ENCODE measurements around the gene CAPN3. TPM values are rescaled to one million over a fixed set of nuclear protein-coding genes. Genes with fewer than 3 reads are reported as not detected.

The CAPN3 gene
- total RNA-seq, 1 experiment from 2014 or later: not detected

DNA sequence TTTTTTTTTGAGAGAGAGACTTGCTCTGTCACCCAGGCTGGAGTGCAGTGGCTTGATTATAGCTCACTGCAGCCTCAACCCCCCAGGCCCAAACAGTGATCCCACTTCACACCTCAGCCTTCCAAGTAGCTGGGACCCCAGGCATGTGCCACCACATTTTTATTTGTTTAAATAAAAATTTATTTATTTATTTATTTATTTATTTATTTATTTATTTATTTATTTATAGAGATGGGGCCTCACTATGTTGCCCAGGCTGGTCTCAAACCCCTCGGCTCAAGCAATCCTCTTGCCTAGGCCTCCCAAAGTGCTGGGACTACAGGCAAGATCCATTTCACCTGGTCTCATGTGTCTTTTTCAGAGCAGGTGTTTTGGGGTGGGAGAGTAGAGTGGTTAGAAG is 15.5 kb downstream of the CAPN3 start:
- H3K27me3 ChIP-seq: no peaks in the 10 kb centered on the region
- H3K36me3 ChIP-seq: no peaks in the 10 kb centered on the region
- no peak for DNase-seq

DNA sequence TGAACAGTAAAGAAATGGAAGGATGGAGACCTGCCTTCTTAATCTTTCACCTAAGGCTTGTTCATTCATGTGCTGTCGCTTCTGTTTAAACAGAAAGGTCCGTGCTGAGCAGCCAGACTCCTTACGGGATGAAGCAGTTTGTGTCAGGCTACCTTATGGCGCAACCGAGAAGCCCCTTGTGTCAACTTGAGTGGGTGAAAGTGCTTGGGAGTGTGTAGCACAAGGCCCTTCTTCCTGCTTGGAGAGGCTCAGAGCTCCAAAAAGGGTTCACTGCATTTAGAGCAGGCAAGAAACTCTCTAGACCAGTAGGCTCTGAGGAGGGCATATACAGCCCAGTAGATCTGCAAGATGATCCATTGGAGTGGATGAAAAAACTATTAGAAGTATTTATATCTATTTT is 16.0 kb downstream of the CAPN3 start:
- Histone ChIP-seq H3K27me3 (no peaks in the 10 kb centered on the region), H3K9me3 (peaks cover 2% of the 10 kb centered on the region; the same call in 1 of the 2 replicates), H3K4me3 (no peak overlapping the region), H3K36me3 (no peaks in the 10 kb centered on the region)
- DNase-seq: no peak

More for the DNA sequence above, 15.5 kb downstream of the CAPN3 start:
- Histone ChIP-seq H3K9me3 (peaks cover 2% of the 10 kb centered on the region; the same call in 1 of the 2 replicates), H3K4me3 (no peak overlapping the region)

DNA sequence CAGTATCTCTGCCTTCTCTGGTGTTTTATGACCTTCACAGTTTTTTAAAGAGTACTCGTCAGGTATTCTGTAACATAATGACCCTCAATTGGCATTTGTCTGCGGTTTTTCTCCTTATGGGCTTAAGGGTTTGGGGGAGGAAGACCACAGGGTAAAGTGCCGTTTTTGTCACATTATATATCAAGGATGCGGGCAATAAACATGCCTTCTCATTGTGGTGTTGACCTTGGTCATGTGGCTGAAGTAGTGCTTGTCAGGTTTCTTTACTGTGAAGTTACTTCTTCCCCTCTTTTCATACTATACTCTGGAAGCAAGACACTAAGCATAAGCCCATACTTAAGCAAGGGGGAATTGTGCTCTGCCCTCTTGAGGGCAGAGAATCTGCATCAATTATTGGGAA is 16.6 kb downstream of the CAPN3 start:
- Histone ChIP-seq H3K27me3 (no peaks in the 10 kb centered on the region), H3K36me3 (no peaks in the 10 kb centered on the region), H3K4me3 (no peak overlapping the region), H3K9me3 (peaks cover 2% of the 10 kb centered on the region; the same call in 1 of the 2 replicates)
- no peak for DNase-seq

DNA sequence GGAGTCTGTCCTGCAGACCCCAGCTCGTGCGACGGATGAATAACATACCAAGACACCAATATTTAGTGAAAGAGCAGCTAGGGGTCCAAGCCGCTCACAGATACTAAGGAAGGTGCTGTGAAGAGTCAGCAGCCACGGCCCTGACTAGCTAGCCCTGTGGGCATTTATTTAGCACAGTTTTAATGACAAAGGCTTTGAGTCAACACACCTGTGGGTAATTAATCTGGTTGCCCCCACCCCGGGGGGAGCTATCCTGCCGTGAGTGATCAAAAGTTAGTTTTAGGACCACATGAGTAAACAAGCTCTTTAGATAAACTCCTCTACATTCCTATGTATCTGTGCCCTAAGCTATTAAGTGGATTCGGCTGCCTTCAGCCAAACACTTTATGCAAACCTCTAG is 18.7 kb downstream of the CAPN3 start:
- Histone ChIP-seq H3K4me3 (no peak overlapping the region), H3K27me3 (no peaks in the 10 kb centered on the region), H3K9me3 (peaks cover 2% of the 10 kb centered on the region; the same call in 1 of the 2 replicates), H3K36me3 (no peaks in the 10 kb centered on the region)
- DNase-seq: no peak

DNA sequence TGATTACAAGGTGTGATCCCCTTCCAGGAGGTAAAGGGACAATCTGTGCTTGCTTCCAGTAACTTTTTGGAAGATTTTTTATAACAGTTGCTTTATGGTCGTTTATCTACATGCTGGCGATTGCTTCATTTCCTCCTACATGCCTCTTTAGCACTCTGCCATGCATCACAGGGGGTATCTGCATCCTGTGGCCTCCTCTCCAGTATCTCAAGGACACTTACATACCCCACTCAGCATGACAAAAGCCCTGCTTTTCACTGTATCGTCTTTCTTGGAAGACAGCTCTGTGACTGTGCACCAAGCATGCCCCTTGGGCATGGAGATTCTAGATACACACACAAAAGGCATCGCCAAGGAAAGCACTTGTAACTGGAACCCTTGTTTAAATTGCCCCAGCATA is 25.3 kb downstream of the CAPN3 start:
- Histone ChIP-seq H3K27me3 (no peaks in the 10 kb centered on the region), H3K36me3 (no peaks in the 10 kb centered on the region), H3K9me3 (no peaks in the 10 kb centered on the region), H3K4me3 (no peak overlapping the region)
- no peak for DNase-seq

DNA sequence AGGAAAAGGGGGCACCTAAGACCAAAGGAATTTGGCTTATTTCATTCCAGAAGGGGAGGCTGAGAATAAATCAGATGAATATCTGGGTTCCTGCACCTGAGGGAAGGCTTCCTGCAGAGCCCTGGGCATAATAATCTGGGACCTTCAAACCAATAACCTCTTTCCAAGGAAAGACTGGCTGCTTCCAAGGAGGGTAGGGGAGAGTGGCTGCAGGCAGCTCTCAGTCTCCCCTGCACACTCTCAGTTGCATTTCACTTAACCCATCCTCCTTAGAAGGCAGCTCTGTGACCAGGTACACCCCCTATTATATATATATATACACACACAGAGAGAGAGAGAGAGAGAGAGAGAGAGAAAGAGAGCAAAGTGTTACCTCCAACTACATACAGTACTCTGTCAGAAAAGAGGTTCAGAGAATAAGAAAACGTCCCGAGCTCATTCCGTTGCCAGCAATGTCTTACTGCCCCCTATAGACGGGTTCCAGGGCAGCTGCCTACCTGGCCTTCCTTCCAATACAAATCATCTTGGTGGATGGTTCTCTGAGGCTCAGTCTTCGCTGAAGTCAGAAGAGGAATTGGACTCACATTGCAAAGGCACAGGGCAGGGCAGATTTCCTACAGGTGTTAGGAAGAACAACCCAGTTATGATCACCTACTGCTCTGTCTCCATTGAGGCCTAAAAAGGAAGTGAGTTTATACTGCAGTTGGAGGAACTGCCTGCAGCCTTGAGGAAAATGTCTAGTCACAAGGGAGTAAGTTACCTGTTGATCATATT is 26.1 kb downstream of the CAPN3 start:
- Histone ChIP-seq H3K9me3 (no peaks in the 10 kb centered on the region), H3K27me3 (no peaks in the 10 kb centered on the region), H3K4me3 (no peak overlapping the region), H3K36me3 (no peaks in the 10 kb centered on the region)
- no peak for DNase-seq

DNA sequence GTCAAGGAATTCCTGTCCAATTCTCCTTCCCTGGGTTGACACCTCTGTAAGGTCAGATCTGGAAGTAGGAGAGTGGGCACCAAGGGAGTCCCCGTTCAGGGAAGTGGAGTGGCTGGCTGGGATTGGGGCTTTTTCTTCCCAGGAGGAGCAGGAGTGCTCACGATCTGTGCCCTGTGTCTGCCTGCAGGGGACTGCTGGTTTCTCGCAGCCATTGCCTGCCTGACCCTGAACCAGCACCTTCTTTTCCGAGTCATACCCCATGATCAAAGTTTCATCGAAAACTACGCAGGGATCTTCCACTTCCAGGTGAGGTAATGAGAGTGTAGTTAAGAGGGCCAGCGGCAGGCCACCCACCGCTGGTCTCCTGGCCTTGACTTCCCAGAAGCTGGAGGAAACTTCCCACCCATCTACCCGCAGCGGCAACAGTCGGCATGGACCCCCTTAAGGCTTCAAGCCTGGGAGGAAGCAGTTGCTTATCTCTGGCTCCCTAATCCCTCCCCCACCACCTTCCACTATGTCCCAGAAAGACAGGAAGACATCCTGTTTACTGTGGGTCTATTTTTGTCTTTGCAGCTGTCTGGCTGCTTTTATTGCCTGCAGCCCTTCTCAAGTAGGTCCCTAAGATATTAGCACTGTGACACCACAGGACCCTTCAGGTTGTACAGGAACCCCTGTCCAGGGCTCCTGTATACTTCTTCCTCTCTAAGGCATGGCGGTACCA is 26.8 kb downstream of the CAPN3 start:
- H3K4me3 ChIP-seq: no peak overlapping the region
- no peak for DNase-seq

DNA sequence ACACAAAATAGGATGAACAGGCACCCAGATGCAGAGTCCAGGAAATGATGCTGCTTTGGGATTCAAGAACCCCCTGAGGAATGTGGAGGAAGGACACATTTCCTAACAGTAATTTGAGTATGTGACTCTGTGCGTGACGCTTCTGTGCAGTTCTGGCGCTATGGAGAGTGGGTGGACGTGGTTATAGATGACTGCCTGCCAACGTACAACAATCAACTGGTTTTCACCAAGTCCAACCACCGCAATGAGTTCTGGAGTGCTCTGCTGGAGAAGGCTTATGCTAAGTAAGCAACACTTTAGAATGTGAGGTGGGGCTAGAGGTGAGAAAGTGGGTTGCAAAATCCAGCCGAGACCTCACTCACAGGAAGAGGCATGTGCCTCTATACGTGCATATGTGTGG is 28.3 kb downstream of the CAPN3 start:
- Histone ChIP-seq H3K4me3 (no peak overlapping the region), H3K9me3 (no peaks in the 10 kb centered on the region), H3K36me3 (no peaks in the 10 kb centered on the region), H3K27me3 (no peaks in the 10 kb centered on the region)
- DNase-seq: no peak

More for the DNA sequence above, 26.8 kb downstream of the CAPN3 start:
- H3K27me3 ChIP-seq: no peaks in the 10 kb centered on the region
- H3K36me3 ChIP-seq: no peaks in the 10 kb centered on the region
- no peaks in the 10 kb centered on the region for H3K9me3 ChIP-seq

DNA sequence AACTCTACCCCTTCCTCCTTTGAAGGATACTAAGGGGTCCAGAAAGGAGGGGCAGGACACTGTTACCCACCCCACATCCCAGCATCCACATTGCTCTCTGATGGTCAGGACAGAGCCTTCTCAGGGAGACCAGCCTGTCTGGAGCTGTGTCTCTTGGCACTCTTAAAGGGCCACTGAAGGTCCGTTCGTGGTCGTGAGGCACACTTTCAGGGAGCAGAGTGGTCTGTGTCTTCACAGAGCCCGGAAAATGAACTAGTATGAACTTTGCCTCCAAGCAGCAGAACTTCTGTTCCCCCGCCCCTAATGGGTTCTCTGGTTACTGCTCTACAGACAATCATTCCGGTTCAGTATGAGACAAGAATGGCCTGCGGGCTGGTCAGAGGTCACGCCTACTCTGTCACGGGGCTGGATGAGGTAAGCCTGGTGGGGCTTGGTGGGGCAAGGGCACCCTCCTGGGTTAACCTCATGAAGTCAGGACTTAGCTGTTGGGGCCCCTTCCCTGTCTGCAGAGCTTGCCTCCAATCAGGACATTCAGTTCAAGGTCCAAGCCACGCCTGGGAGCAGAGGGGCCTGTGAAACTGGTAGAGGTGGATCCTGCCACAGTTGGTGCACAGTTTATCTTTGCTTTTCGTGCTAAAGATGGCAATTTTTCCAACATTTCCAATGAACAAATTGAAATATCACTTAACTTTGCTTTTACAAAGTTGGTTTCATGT is 33.2 kb downstream of the CAPN3 start:
- no peaks in the 10 kb centered on the region for H3K9me3 ChIP-seq

DNA sequence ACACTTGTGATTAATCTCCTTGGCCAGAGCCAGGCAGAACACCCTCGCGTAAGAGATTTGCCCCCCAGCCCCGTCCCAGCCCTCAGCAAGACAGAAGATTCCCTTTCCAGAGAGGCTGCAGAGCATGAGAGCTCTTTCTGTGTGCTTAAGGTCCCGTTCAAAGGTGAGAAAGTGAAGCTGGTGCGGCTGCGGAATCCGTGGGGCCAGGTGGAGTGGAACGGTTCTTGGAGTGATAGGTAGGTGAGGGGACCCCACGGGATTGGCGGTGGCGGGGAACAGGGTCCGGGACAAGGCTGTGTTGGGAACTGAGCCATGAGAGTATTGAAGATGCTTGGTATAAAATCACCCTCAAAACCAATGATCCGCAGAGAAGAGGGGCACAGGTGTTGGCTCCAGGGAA is 34.8 kb downstream of the CAPN3 start:
- DNase-seq: no peak
- Histone ChIP-seq H3K27me3 (no peaks in the 10 kb centered on the region), H3K9me3 (no peaks in the 10 kb centered on the region), H3K4me3 (no peak overlapping the region), H3K36me3 (no peaks in the 10 kb centered on the region)

More for the DNA sequence above, 33.2 kb downstream of the CAPN3 start:
- Histone ChIP-seq H3K27me3 (no peaks in the 10 kb centered on the region), H3K36me3 (no peaks in the 10 kb centered on the region), H3K4me3 (no peak overlapping the region)
- DNase-seq: no peak

DNA sequence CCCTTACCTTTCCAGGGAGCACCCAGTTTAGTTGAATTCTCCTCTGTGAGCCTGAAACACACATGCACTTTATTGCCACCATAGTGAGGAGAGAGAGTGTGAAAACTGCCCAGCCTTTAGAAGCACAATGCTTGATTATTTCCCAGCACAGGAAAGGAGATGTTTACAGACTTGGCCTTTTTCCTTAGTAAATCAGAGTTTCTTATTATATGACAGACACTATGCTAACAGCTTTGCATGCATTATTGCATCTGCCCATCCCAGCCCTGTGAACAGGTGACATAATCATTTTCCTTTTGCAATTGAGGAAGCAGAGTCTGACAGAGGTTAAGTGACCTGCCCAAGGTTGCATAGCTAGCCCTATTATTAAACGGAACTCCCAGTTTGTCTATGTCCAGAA is 36.5 kb downstream of the CAPN3 start:
- no peak for DNase-seq
- no peaks in the 10 kb centered on the region for H3K9me3 ChIP-seq
- no peaks in the 10 kb centered on the region for H3K27me3 ChIP-seq
- H3K4me3 ChIP-seq: no peak overlapping the region
- H3K36me3 ChIP-seq: no peaks in the 10 kb centered on the region

DNA sequence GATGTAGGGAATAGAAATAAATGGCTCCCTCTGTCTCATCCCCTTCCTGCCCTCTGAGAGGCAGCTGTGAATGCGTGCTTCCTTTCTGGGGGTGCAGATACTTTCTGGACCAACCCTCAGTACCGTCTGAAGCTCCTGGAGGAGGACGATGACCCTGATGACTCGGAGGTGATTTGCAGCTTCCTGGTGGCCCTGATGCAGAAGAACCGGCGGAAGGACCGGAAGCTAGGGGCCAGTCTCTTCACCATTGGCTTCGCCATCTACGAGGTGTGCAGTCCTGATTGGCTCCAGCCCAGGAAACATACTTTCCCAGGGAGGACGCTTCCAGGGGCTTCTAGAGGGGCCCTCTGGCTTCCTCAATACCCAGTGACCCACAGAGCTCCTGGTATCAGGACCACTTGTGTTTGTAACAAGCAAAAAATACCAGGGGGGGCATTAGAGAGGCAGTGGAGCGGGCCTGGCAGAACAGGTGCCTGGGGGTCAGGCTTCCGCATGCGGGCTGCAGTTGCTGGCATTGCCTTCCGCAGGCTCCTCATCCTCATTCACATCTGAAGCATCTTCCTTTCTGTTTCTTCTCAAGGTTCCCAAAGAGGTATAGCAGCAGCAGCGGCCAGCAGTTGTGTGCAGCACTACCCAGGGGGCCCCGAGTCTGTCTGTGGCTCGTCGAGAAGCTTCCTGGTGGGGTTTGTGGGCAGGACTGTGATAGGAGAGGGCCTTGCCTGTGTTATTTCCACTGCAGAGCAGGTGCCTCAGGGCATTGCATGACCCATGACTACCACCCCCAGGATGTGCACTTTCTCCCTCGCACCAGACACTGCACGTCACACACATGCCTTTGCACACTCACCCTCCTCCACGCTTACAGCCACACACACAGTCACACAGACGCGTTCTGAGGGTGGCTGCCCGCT is 42.5 kb downstream of the CAPN3 start:
- Histone ChIP-seq H3K9me3 (no peaks in the 10 kb centered on the region), H3K36me3 (no peaks in the 10 kb centered on the region), H3K4me3 (no peak overlapping the region), H3K27me3 (no peaks in the 10 kb centered on the region)
- no peak for DNase-seq

DNA sequence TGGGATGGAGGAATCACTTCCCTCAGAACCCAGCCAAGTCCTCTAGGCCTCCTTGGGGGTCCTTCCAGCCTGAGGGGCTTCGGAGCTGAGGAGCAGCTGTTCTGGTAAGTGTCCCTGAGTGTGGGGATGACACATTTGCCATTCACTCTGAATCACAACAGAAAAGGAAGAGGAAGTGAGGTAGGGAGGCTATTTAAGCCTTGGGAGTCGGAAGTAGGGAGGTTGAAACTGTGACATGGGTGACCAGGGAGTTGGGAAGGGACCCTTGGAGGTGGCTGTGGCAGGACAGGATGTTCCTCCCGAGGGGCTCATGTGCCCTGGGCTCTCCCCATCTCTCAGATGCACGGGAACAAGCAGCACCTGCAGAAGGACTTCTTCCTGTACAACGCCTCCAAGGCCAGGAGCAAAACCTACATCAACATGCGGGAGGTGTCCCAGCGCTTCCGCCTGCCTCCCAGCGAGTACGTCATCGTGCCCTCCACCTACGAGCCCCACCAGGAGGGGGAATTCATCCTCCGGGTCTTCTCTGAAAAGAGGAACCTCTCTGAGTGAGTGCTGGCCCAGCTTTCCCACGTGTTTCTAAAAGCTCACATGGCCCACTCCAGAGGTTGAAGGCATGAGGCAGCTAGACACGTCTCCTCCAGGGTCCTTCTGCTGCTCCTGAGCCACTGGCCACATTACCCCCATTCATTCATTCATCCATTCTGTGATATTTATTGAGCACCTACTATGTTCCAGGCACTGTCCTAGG is 43.3 kb downstream of the CAPN3 start:
- Histone ChIP-seq H3K27me3 (no peaks in the 10 kb centered on the region), H3K9me3 (no peaks in the 10 kb centered on the region), H3K4me3 (no peak overlapping the region), H3K36me3 (no peaks in the 10 kb centered on the region)
- DNase-seq: no peak

DNA sequence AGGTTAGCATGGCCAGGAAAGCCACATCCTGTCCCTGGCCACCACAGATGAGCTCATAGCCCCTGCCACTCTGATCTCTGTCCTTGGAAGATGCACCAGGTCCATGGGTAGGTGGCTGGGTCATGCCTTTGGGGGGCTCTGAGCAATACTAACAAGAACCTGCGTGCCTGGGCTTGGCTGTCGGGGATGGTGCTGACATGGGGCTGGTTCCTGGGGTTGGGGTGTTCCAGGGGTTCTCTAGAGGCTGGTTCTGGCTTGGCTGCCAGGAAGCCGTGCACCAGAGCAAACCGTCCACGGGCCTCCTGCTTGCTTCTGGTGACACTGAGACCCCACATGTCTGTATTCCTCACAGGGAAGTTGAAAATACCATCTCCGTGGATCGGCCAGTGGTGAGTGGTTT is 44.1 kb downstream of the CAPN3 start:
- Histone ChIP-seq H3K4me3 (no peak overlapping the region), H3K36me3 (no peaks in the 10 kb centered on the region), H3K27me3 (no peaks in the 10 kb centered on the region), H3K9me3 (no peaks in the 10 kb centered on the region)
- no peak for DNase-seq

DNA sequence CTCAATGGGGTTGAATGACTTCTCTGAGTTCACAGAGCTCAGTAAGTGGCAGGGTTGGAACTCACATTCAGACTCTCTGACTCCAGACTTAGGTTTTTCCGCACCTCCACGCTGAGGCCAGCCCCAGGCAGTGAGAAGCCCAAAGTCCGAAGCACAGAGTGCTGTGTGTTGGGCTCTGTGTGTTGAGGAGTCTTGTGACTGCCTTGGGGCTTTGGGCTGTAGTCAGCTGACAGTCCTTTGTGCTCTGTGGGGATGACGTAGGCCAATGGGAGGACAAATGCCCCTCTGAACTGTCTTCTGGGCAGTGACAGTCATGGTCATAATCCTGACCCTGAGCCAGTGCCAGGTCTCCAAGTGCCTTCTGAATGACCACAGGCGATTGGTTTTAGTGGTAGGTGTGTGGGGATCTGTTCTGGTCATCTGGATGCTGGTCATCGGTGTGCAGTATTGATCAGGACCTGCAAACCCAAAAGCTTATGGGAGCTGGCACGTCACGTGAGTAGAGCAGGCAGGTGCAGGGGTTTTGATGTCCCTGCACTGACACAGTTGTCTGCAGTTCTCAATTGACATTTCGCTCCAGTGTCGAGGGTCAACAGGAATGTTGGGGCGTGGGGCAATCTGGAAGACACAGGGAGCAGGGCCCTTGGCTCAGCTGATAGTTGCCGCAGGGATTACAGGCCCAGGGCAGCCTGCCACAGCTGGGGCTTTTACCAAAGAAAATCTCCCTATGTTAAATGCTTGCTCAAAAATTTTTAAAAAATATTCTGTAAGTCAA is 45.3 kb downstream of the CAPN3 start:
- no peaks in the 10 kb centered on the region for H3K9me3 ChIP-seq
- H3K4me3 ChIP-seq: no peak overlapping the region
- no peaks in the 10 kb centered on the region for H3K36me3 ChIP-seq
- DNase-seq: no peak
- H3K27me3 ChIP-seq: no peaks in the 10 kb centered on the region
